ENCODE data around the gene MSI2. TPM values are rescaled to one million over a fixed set of nuclear protein-coding genes. Genes with fewer than 3 reads are reported as not detected.

The MSI2 gene
- total RNA-seq, 1 donor from 2014 or later, result 67.9 TPM

- TF ChIP-seq EZH2 (IDR thresholded peaks at IDR 0.05; ENCODE audit: insufficient read depth, low read length), result no peak
- TF ChIP-seq CTCF (IDR thresholded peaks at IDR 0.05; ENCODE audit: insufficient read depth, low read depth, low read length), result no peak
- Histone ChIP-seq H3K79me2 (ENCODE audit: insufficient read depth, low read length) (peaks cover 4% of the 10 kb centered on the region), H3K27me3 (ENCODE audit: insufficient read depth, low read length) (no peaks in the 10 kb centered on the region), H3K9me3 (ENCODE audit: insufficient read depth, low read depth, low read length) (no peaks in the 10 kb centered on the region), H3K9ac (ENCODE audit: low read length) (peak overlapping the region; percentile 75), H3K27ac (ENCODE audit: low read depth, low read length) (peak overlapping the region; percentile 67), H4K20me1 (ENCODE audit: insufficient read depth, low read length) (no peaks in the 10 kb centered on the region), H3K4me2 (ENCODE audit: low read length) (no peak overlapping the region), H2AFZ (ENCODE audit: low read depth, low read length) (no peak overlapping the region), H3K4me3 (ENCODE audit: insufficient read depth, low read depth, low read length) (no peak overlapping the region), H3K4me1 (ENCODE audit: insufficient read depth, low read length) (peaks cover 50% of the 10 kb centered on the region), H3K36me3 (ENCODE audit: insufficient read depth, low read length) (no peaks in the 10 kb centered on the region)
- Mint-ChIP-seq H3K36me3 (ENCODE audit: low read depth, unreplicated experiment) (no peaks in the 10 kb centered on the region), H3K4me3 (ENCODE audit: unreplicated experiment) (no peak overlapping the region), H3K27me3 (ENCODE audit: low read depth, unreplicated experiment) (no peaks in the 10 kb centered on the region), H3K4me1 (ENCODE audit: low read depth, unreplicated experiment) (peaks cover 41% of the 10 kb centered on the region), H3K27ac (ENCODE audit: unreplicated experiment) (no peak overlapping the region), H3K9me3 (ENCODE audit: unreplicated experiment) (no peaks in the 10 kb centered on the region)
- DNase-seq (ENCODE audit: low read depth), result no peak
- no peak for FAIRE-seq
These were observed 271.1 kb downstream of the MSI2 start for GRCh38 chr17:57527221-57528057.

- Histone ChIP-seq H3K27ac (ENCODE audit: low read depth, low read length) (no peak overlapping the region), H3K4me3 (ENCODE audit: insufficient read depth, low read depth, low read length) (no peak overlapping the region), H3K4me2 (ENCODE audit: low read length) (no peak overlapping the region)
These were observed 271.7 kb downstream of the MSI2 start for GRCh38 chr17:57528058-57528451.

More at GRCh38 chr17:57528058-57528451, 271.7 kb downstream of the MSI2 start:
- Mint-ChIP-seq H3K27ac (ENCODE audit: unreplicated experiment) (no peak overlapping the region), H3K36me3 (ENCODE audit: low read depth, unreplicated experiment) (no peaks in the 10 kb centered on the region), H3K9me3 (ENCODE audit: unreplicated experiment) (no peaks in the 10 kb centered on the region), H3K27me3 (ENCODE audit: low read depth, unreplicated experiment) (no peaks in the 10 kb centered on the region), H3K4me1 (ENCODE audit: low read depth, unreplicated experiment) (peaks cover 41% of the 10 kb centered on the region), H3K4me3 (ENCODE audit: unreplicated experiment) (no peak overlapping the region)
- FAIRE-seq, result no peak
- no peak overlapping the region for H3K9ac ChIP-seq (ENCODE audit: low read length)
- H3K79me2 ChIP-seq (ENCODE audit: insufficient read depth, low read length), result peaks cover 2% of the 10 kb centered on the region
- peaks cover 43% of the 10 kb centered on the region for H3K4me1 ChIP-seq (ENCODE audit: insufficient read depth, low read length)
- no peaks in the 10 kb centered on the region for H4K20me1 ChIP-seq (ENCODE audit: insufficient read depth, low read length)
- no peaks in the 10 kb centered on the region for H3K36me3 ChIP-seq (ENCODE audit: insufficient read depth, low read length)
- no peak for TF ChIP-seq EZH2 (IDR thresholded peaks at IDR 0.05; ENCODE audit: insufficient read depth, low read length)
- TF ChIP-seq CTCF (IDR thresholded peaks at IDR 0.05; ENCODE audit: insufficient read depth, low read depth, low read length), result no peak
- H2AFZ ChIP-seq (ENCODE audit: low read depth, low read length), result no peak overlapping the region
- no peaks in the 10 kb centered on the region for H3K9me3 ChIP-seq (ENCODE audit: insufficient read depth, low read depth, low read length)
- no peak for DNase-seq (ENCODE audit: low read depth)
- H3K27me3 ChIP-seq (ENCODE audit: insufficient read depth, low read length), result no peaks in the 10 kb centered on the region
